Breast epithelium (tissue), 3 donors: ENCODE measurements around the gene HOOK2.

Source experiments
- CTCF ChIP-seq, 3 donors: fragments of 450-650 bp; IDR thresholded peaks; one replicate each; pipeline ENCODE4 v1.5.1; 2016 to 2017; ENCODE audit warnings: antibody characterized with exemption in 3 of 3, mild to moderate bottlenecking in 3 of 3, moderate library complexity in 3 of 3
- POLR2AphosphoS5 ChIP-seq, 3 donors: sonication (generic); formaldehyde crosslinking; IDR thresholded peaks; one replicate each; pipeline ENCODE4 v1.6.1; 2017; ENCODE audit warnings: antibody characterized with exemption in 3 of 3

- TF ChIP-seq POLR2AphosphoS5 (IDR thresholded peaks at IDR 0.05) (no peak), CTCF (IDR thresholded peaks at IDR 0.05) (no peak)
These were observed 19.0 kb downstream of the HOOK2 start for GRCh38 chr19:12756150-12756883.
